C1 segment of cervical spinal cord (tissue), 14 donors: ENCODE measurements around the gene TPGS1.

Experiments
- DNase-seq, 14 donors: peaks; one replicate each; lab custom pipeline; 2025; lab: John Stamatoyannopoulos, UW

TPGS1 gene, protein sequence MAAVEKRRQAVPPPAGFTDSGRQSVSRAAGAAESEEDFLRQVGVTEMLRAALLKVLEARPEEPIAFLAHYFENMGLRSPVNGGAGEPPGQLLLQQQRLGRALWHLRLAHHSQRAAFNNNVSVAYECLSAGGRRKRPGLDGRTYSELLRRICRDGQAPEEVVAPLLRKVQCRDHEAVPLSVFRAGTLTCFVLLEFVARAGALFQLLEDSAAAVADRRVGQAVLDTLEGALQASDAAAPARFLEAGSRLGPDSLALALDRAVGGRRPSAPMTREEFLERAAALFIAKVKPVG

GRCh38 chr19:507286-508203, at the start of gene TPGS1:
TPGS1 (plus strand) TSS chr19:507497; CDS start chr19:507507, 10 bp downstream.
- DNase-seq: peak in 13 of 14 donors; percentile 67 to 100 (median 87)

GRCh38 chr19:457636-458035, 49.7 kb upstream of the TPGS1 start:
- no peak for DNase-seq

- DNase-seq: no peak
Measured at GRCh38 chr19:458091-459042, 48.9 kb upstream of the TPGS1 start.

DNA sequence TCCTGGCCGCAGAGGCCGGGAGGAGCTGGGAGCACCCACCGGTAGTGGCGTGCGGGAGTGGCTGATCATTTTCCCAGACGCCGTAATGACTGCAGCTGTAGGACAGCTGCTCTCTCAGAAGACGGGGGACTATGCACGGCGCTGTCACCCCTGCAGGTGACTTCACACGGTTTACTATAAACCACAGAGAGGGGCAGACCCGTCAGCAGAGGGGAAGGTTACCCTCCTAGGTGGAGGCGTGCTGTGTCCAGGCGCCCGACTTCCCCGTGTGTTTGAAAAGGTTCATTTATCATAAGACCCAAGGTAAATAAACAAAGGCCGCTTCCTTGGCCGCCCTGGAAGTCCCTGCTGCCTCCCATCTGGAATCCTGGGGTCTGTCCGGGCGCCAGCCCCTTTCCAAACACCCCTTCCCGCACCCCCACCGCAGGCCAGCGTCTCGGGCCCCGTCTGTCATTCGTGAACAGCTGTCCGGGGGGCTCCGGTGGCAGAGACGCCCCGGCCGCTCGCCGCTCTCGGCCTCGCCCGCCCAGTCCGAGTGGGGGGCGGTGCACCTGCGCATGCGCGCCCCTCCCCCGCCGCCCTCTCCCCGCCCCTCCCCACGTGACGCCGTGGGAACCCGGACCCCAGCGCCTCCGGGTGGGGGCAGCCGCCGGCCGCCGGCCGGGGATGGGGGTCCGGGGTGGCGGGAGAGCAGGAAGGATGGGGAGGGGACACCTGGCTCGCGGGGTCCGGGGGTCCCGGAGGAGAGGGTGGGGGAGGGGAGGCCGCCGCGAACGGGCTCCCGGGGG, 47.4 kb upstream of the TPGS1 start:
- DNase-seq: peak in 12 of 14 donors; percentile 9 to 77 (median 44)

DNA sequence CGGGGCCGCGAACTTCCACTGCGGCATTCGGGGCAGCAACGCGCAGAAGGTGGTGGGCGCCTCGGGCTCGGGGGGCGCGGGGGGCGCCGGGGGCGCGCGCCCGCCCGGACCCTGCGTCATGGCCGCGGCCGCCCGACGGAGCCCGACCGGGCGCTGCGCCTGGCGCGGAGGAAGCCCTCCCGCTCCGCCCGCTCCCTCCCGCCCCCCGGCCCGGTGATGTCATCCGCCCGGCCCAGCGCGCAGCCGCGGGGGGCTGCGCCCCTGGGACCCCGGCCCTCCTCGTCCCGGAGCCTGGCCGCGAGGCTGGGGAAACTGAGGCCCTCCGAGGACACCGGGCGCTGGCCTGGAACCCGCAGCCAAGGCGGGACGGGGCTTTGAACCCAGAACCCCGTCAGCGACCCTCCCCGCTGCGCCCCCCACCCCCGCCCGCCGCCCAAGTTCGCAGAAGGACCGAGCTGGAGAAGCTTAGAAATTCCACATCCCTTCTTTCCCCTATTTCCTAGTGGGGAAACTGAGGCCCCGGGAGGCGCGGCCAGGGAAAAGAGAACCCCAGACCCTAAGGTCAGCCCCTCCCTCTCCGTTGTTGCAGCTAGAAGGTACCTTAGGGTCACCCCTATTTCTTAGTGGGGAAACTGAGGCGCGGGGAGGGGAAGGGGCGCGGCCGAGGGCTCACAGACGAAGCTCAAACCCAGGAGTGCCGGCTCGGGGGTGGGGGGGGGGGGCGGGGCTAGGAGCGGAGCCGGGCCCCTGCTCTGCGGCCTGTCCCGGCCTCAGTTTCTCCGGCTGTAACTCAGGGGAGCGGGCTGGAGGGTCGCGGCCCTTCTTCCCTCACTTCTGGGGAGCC, 46.2 kb upstream of the TPGS1 start, which contains the start of gene SHC2:
TSS of gene SHC2 (minus strand) at position 157 of the 844 bp plus-strand sequence. CDS start at position 120, 37 bp downstream.
- DNase-seq: peak in 3 of 14 donors; percentile 5 to 19 (median 14)

- DNase-seq: peak in 5 of 14 donors; percentile 15 to 52 (median 31)
Measured at GRCh38 chr19:461721-462551, 45.4 kb upstream of the TPGS1 start.

- no peak for DNase-seq
Measured at GRCh38 chr19:463483-464207, 43.7 kb upstream of the TPGS1 start.

DNA sequence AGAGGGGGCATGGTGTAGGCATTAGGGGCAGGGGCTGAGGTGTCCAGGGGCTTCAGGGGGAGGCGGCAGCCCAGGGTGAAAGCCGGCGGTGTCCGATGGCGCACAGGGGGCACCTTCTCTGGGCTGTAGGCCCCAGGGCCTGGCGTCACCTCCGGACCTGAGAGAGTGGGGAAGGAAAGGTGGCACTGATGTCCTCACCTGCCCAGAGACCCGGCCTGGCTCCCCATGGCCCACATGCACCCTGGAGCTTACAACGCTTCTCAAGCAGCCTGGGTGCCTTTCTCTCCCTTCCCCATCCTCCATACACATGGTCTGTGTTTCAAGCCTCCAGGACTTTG, 43.1 kb upstream of the TPGS1 start:
- no peak for DNase-seq

- no peak for DNase-seq
Measured at GRCh38 chr19:465056-465816, 42.1 kb upstream of the TPGS1 start.

GRCh38 chr19:467554-467953, 39.7 kb upstream of the TPGS1 start:
- DNase-seq: no peak

DNA sequence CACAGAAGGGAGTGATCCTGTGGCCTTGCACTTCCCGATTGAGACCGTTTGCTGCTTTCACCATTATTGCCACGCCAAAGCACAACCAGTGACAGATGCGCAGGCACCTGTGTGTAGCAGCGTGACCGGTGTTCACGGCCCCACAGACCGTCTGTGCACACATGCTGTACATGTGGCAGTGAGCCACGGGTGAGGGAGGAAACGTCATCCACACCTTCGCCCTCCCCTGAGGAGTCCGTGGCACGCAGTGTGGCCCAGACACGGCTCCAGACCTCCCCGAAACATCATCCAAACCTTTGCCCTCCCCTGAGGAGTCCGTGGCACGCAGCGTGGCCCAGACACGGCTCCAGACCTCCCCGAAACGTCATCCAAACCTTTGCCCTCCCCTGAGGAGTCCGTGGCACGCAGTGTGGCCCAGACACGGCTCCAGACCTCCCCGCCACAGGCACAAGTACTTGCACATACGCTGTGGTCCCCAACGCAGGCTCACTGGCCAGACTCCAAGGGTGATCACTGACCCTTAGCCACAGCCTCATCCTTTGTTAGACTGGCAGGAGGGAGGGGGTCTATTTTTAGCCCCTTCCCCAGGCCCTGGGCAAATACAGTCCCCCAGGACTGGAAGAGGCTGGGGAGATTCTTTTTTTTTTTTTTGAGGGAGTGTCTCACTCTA, 38.6 kb upstream of the TPGS1 start:
- DNase-seq: no peak

DNA sequence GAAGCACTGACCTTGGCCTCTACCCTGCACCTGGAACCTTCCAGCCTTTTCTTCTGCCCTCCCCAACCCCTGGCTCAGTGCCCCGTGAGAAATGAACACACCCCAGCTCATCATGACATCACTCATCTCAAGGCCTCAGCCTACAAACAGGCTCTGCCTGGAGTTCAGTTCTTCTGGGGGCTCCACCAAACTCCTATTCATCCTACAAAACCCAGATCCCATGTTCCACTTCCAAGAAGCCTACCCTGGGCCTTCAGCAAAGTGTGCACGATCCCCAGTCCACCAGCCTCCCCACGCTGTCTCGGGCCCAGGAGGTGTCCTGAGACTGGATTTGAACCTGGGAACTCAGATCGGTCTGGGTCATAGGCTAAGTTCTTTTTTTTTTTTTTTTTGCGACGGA, 37.5 kb upstream of the TPGS1 start:
- no peak for DNase-seq

GRCh38 chr19:470701-471100, 36.6 kb upstream of the TPGS1 start:
- no peak for DNase-seq

- no peak for DNase-seq
Measured at GRCh38 chr19:472005-472858, 35.1 kb upstream of the TPGS1 start.

GRCh38 chr19:474126-475078, 32.9 kb upstream of the TPGS1 start:
- DNase-seq: no peak
